Mesenchymal stem cell (in vitro differentiated cells and primary cell): ENCODE data around the gene ELAPOR1.

Experiments
- DNase-seq: peaks from one replicate; pipeline ENCODE4 v3.0.0-alpha.2; 2013
- H2AFZ ChIP-seq: one replicate; pipeline ENCODE4 v1.6.1; 2013; ENCODE audit warnings: low read depth, mild to moderate bottlenecking, control low read depth, inconsistent platforms, low read length, moderate library complexity
- H2AK5ac ChIP-seq: 2 replicates; pipeline ENCODE4 v1.6.1; 2013; ENCODE audit warnings: low read length, moderate library complexity, mild to moderate bottlenecking, inconsistent platforms; ENCODE audit not compliant: severe bottlenecking
- H2BK120ac ChIP-seq: one replicate; pipeline ENCODE4 v1.6.1; 2013; ENCODE audit warnings: low read depth, mild to moderate bottlenecking, inconsistent platforms, low read length, moderate library complexity
- H2BK12ac ChIP-seq, 2 experiments: one replicate each; pipeline ENCODE4 v1.6.1; 2013; ENCODE audit warnings: inconsistent platforms in 2 of 2, low read length in 2 of 2, mild to moderate bottlenecking in 2 of 2, moderate library complexity in 2 of 2, control low read depth in 1 of 2
- H2BK15ac ChIP-seq: one replicate; pipeline ENCODE4 v1.6.1; 2013; ENCODE audit warnings: mild to moderate bottlenecking, low read depth, inconsistent platforms; ENCODE audit not compliant: poor library complexity, severe bottlenecking
- H2BK5ac ChIP-seq: 2 replicates; pipeline ENCODE4 v1.6.1; 2013; ENCODE audit warnings: low read depth, mild to moderate bottlenecking, low read length, control low read depth, inconsistent platforms; ENCODE audit not compliant: poor library complexity, severe bottlenecking
- H3K14ac ChIP-seq, 2 experiments: one replicate each; pipeline ENCODE4 v1.6.1; 2013; ENCODE audit warnings: inconsistent platforms in 2 of 2, low read length in 2 of 2, control low read depth in 1 of 2, mild to moderate bottlenecking in 1 of 2, moderate library complexity in 1 of 2
- H3K18ac ChIP-seq, 2 experiments: one replicate each; pipeline ENCODE4 v1.6.1; 2013; ENCODE audit warnings: inconsistent platforms in 2 of 2, low read length in 2 of 2, control low read depth in 1 of 2, low read depth in 1 of 2, mild to moderate bottlenecking in 1 of 2
- H3K23ac ChIP-seq, 2 experiments: one replicate each; pipeline ENCODE4 v1.6.1; 2013; ENCODE audit warnings: inconsistent platforms in 2 of 2, low read length in 2 of 2, mild to moderate bottlenecking in 2 of 2, moderate library complexity in 2 of 2, control low read depth in 1 of 2
- H3K27ac ChIP-seq: 2 replicates; pipeline ENCODE4 v1.5.1; 2013; ENCODE audit warnings: mild to moderate bottlenecking, moderate library complexity, low read length, control low read depth, inconsistent platforms; ENCODE audit not compliant: poor library complexity, severe bottlenecking
- H3K27me3 ChIP-seq, 2 experiments: 2 replicates each; pipeline versions ENCODE4 v1.6.1 to v1.7.0; 2013; ENCODE audit warnings: low read length in 2 of 2, mild to moderate bottlenecking in 2 of 2, moderate library complexity in 2 of 2, control low read depth in 1 of 2, inconsistent platforms in 1 of 2; ENCODE audit not compliant: control insufficient read depth in 1 of 2, insufficient read depth in 1 of 2
- H3K36me3 ChIP-seq, 2 experiments: 2 replicates each; pipeline versions ENCODE4 v1.6.1 to v1.7.0; 2013; ENCODE audit warnings: low read length in 2 of 2, control low read depth in 1 of 2, inconsistent platforms in 1 of 2, low read depth in 1 of 2, mild to moderate bottlenecking in 1 of 2; ENCODE audit not compliant: insufficient read depth in 2 of 2, control insufficient read depth in 1 of 2
- H3K4ac ChIP-seq, 2 experiments: one replicate each; pipeline ENCODE4 v1.6.1; 2013; ENCODE audit warnings: inconsistent platforms in 2 of 2, low read length in 2 of 2, mild to moderate bottlenecking in 2 of 2, moderate library complexity in 2 of 2, control low read depth in 1 of 2, low read depth in 1 of 2
- H3K4me1 ChIP-seq: 2 replicates; pipeline ENCODE4 v1.6.1; 2013; ENCODE audit warnings: low read depth, low read length, control low read depth; ENCODE audit not compliant: control insufficient read depth, insufficient read depth
- H3K4me2 ChIP-seq: 2 replicates; pipeline ENCODE4 v1.6.1; 2013; ENCODE audit warnings: low read length, mild to moderate bottlenecking, inconsistent platforms; ENCODE audit not compliant: poor library complexity, severe bottlenecking
- H3K4me3 ChIP-seq, 2 experiments: 2 replicates each; pipeline versions ENCODE4 v1.5.1 to v1.7.0; 2013; ENCODE audit warnings: low read length in 2 of 2, mild to moderate bottlenecking in 2 of 2, control low read depth in 1 of 2, low read depth in 1 of 2; ENCODE audit not compliant: insufficient read depth in 1 of 2
- H3K79me1 ChIP-seq: replicated peaks from 2 replicates; pipeline ENCODE4 v1.6.1; 2013; ENCODE audit warnings: mild to moderate bottlenecking, control low read depth, low read length, inconsistent platforms; ENCODE audit not compliant: poor library complexity, severe bottlenecking
- H3K9ac ChIP-seq: 2 replicates; pipeline ENCODE4 v1.7.0; 2013; ENCODE audit warnings: mild to moderate bottlenecking, low read length, moderate library complexity
- H3K9me3 ChIP-seq: 2 replicates; pipeline ENCODE4 v1.7.0; 2013; ENCODE audit warnings: mild to moderate bottlenecking, low read length; ENCODE audit not compliant: control insufficient read depth
- H4K8ac ChIP-seq: one replicate; pipeline ENCODE4 v1.6.1; 2013; ENCODE audit warnings: inconsistent platforms, mild to moderate bottlenecking, low read length, moderate library complexity
- H4K91ac ChIP-seq: one replicate; pipeline ENCODE4 v1.6.1; 2013; ENCODE audit warnings: mild to moderate bottlenecking, low read length, inconsistent platforms
- WGBS: methylation state at CpG from one replicate; pipeline ENCODE4 v1.1.7; 2013; ENCODE audit warnings: mixed read lengths; 5-methylcytosine and 5-hydroxymethylcytosine counted together

Gene ELAPOR1

DNA sequence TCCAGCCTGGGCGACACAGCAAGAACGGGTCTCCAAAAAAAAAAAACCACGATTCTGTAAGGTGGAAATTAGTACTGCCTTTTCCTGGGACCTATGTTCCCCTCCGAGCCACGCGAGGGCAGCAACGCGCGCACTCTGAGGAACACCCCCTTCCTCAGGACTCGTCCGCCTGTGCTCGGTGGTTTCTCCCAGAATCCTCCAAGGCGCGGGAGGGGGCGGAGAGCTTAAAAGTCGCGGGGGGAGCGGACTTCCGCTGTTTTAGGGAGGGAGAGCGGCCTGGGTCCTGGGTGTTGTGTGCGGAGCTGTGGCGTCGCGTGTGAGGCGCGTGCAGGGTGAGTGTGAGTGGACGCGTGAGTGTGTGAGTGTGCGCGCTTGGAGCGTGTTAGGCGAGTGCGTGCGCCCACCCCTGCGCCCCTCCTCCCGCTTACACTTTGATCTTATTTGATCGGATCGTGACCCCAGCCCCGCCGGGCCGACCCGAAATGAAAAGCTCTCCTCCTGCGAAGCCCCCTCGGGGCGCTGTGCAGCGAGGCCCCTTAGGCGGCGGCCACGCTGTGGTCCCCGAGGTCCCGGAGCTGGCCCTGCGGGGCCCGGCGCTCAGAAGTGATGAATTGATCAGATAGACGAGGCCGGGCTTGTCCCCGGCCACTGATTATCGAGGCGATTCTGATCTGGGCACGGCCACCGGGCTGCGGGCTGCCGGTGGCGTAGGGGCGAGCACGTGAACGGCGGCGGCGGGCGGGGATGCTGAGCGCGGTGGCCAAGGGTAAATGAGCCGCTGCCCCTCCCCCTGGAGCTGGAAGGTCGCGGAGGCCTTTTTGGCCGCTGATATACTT, 13.8 kb upstream of the ELAPOR1 start:
- Histone ChIP-seq H3K79me1 (peaks cover 7% of the 10 kb centered on the region), H2BK15ac (peak overlapping the region; percentile 44), H3K36me3 (peaks cover 6 to 25% of the 10 kb centered on the region in 2 experiments), H3K27ac (peak overlapping the region; percentile 27), H3K23ac (peak overlapping the region; percentile 24 to 69), H3K18ac (peak overlapping the region; percentile 65 to 98), H3K4ac (peak overlapping the region; percentile 52 to 83), H3K9ac (peak overlapping the region; percentile 100), H2BK5ac (peak overlapping the region; percentile 20), H3K14ac (peak overlapping the region in 1 of 2 experiments; percentile 94), H3K27me3 (no peaks in the 10 kb centered on the region), H3K4me3 (peak overlapping the region; percentile 90 to 96), H3K4me1 (no peaks in the 10 kb centered on the region), H3K4me2 (peak overlapping the region; percentile 65), H4K8ac (peak overlapping the region; percentile 97), H2BK12ac (peak overlapping the region in 1 of 2 experiments; percentile 29), H3K9me3 (no peaks in the 10 kb centered on the region), H2AFZ (no peak overlapping the region), H2AK5ac (no peak overlapping the region), H4K91ac (peak overlapping the region; percentile 89), H2BK120ac (peak overlapping the region; percentile 87)
- under 1% methylated on average over 66 of the region's 77 CpGs for WGBS
- peak; percentile 98 for DNase-seq

DNA sequence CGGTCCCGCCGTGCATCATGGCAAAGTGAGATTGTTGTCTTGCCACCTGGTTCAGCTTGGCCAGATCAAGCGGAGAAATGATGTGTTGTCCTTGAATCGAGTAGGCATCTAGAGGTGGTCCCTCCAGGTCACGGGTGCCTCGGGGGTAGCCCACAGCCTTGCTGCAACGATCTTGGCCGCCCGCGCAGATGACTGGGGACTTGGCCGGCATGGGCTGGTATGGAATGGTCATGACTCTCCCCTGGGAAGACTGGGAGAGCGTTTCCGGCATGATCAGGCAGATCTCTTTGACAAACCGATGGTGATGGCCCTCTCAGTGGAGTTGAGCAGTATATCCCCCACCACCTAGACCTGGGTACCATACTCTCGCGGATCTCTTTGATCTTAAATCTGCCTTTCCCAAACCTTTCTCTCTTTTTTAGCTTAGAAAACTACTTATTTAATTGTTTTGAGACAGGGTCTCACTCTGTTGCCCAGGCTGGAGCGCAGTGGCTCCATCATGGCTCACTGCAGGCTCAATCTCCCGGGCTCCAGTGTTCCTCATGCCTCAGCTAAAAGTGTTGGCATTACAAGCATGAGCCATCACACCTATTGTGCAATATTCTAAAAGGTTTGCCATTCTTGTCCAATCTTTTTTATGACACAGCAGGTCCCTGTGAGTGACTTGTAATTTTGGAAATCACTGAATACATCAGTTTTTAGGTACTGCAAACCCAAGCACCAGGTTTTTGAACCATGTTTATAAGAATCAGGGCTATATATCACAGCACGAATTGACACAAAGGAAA, 9.4 kb upstream of the ELAPOR1 start:
- peaks cover 6 to 10% of the 10 kb centered on the region in 2 experiments for H3K36me3 ChIP-seq
- no peak overlapping the region for H3K4ac ChIP-seq
- no peak overlapping the region for H2BK15ac ChIP-seq
- no peak overlapping the region for H3K4me2 ChIP-seq
- WGBS, result 94% methylated on average over 20 of the region's 20 CpGs
- no peak overlapping the region for H3K4me3 ChIP-seq
- no peak overlapping the region for H2BK120ac ChIP-seq
- no peak overlapping the region for H3K23ac ChIP-seq
- H3K79me1 ChIP-seq, result peaks cover 1% of the 10 kb centered on the region
- H3K9me3 ChIP-seq, result no peaks in the 10 kb centered on the region
- H2AFZ ChIP-seq, result no peak overlapping the region
- no peak overlapping the region for H2BK5ac ChIP-seq
- no peak overlapping the region for H3K14ac ChIP-seq
- H3K27me3 ChIP-seq, result peaks cover 0 to 6% of the 10 kb centered on the region in 2 experiments
- H4K8ac ChIP-seq, result no peak overlapping the region
- H3K4me1 ChIP-seq, result no peaks in the 10 kb centered on the region
- H2BK12ac ChIP-seq, result no peak overlapping the region
- H3K9ac ChIP-seq, result no peak overlapping the region
- no peak overlapping the region for H3K27ac ChIP-seq
- no peak overlapping the region for H3K18ac ChIP-seq
- no peak overlapping the region for H2AK5ac ChIP-seq
- no peak for DNase-seq
- H4K91ac ChIP-seq, result no peak overlapping the region

DNA sequence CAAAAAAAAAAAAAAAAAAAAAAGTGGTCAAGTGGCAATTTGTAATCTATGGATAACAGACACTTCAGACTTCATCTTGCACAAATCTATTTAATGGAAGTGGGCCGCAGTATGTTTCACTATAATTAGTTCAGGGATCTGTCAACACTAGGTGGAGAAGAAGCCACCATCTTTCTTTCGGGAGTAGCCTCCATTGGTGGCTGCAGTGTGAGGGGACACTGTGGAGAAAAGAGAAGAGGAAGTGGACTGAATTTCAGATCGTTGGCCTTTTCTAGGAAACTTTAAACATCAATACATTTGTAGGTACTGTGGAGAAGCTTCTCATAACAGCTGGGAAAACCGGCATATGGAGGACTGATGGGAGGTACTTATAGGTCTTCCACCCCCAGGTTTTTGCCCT, 8.0 kb upstream of the ELAPOR1 start:
- 98% methylated on average over 3 of the region's 4 CpGs for WGBS
- H2AK5ac ChIP-seq, result no peak overlapping the region
- H3K4me2 ChIP-seq, result no peak overlapping the region
- H3K27ac ChIP-seq, result no peak overlapping the region
- no peak overlapping the region for H3K23ac ChIP-seq
- no peaks in the 10 kb centered on the region for H3K9me3 ChIP-seq
- no peak overlapping the region for H3K18ac ChIP-seq
- H3K27me3 ChIP-seq, result peaks cover 0 to 18% of the 10 kb centered on the region in 2 experiments
- no peak overlapping the region for H4K8ac ChIP-seq
- H2BK12ac ChIP-seq, result no peak overlapping the region
- H2BK15ac ChIP-seq, result no peak overlapping the region
- no peak overlapping the region for H3K9ac ChIP-seq
- no peaks in the 10 kb centered on the region for H3K4me1 ChIP-seq
- DNase-seq, result no peak
- peaks cover 1% of the 10 kb centered on the region for H3K79me1 ChIP-seq
- H2BK5ac ChIP-seq, result no peak overlapping the region
- H4K91ac ChIP-seq, result no peak overlapping the region
- H2BK120ac ChIP-seq, result no peak overlapping the region
- H3K4ac ChIP-seq, result no peak overlapping the region
- no peak overlapping the region for H3K4me3 ChIP-seq
- no peak overlapping the region for H3K14ac ChIP-seq
- peaks cover 6 to 10% of the 10 kb centered on the region in 2 experiments for H3K36me3 ChIP-seq
- no peak overlapping the region for H2AFZ ChIP-seq

DNA sequence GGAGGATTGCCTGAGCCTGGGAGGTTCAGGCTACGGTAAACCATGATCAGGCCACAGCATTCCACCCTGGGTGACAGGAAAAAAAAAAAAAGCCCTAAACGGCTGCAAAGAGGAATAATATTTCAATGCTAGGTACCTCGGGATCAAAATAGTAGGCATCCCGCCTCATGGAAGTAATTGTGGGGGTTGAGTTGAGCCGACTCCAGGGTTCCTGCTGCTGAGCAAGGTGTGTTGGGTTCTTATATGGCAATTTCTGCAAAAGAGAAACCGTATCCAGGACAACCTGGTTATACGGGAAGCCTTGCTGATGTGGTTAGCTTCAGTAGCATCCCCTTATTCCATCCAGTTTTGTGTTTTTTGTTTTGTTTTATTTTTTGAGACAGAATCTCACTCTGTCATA, 6.1 kb upstream of the ELAPOR1 start:
- no peak overlapping the region for H2BK5ac ChIP-seq
- H3K9me3 ChIP-seq, result no peaks in the 10 kb centered on the region
- no peak overlapping the region for H4K91ac ChIP-seq
- H2BK15ac ChIP-seq, result no peak overlapping the region
- H3K79me1 ChIP-seq, result no peaks in the 10 kb centered on the region
- H3K9ac ChIP-seq, result no peak overlapping the region
- no peak for DNase-seq
- H2AK5ac ChIP-seq, result no peak overlapping the region
- peaks cover 3 to 6% of the 10 kb centered on the region in 2 experiments for H3K36me3 ChIP-seq
- H3K23ac ChIP-seq, result no peak overlapping the region
- peaks cover 6% of the 10 kb centered on the region for H3K4me1 ChIP-seq
- H3K4me2 ChIP-seq, result no peak overlapping the region
- H3K18ac ChIP-seq, result no peak overlapping the region
- no peak overlapping the region for H3K4ac ChIP-seq
- WGBS, result 80% methylated on average over 6 of the region's 7 CpGs
- H2BK12ac ChIP-seq, result no peak overlapping the region
- no peak overlapping the region for H4K8ac ChIP-seq
- H2BK120ac ChIP-seq, result no peak overlapping the region
- no peak overlapping the region for H2AFZ ChIP-seq
- H3K14ac ChIP-seq, result no peak overlapping the region
- no peak overlapping the region for H3K27ac ChIP-seq
- H3K27me3 ChIP-seq, result peaks cover 3 to 30% of the 10 kb centered on the region in 2 experiments
- H3K4me3 ChIP-seq, result no peak overlapping the region
